ENCODE data around the gene MRPL12. TPM values are rescaled to one million over a fixed set of nuclear protein-coding genes. Genes with fewer than 3 reads are reported as not detected.

MRPL12 gene
- total and polyA plus RNA-seq, 9 of the 15 experiments (the other 6 are each of a cell fraction or from before 2014, with no cell fraction given), result 0.94 to 338 (median 100) TPM

DNA sequence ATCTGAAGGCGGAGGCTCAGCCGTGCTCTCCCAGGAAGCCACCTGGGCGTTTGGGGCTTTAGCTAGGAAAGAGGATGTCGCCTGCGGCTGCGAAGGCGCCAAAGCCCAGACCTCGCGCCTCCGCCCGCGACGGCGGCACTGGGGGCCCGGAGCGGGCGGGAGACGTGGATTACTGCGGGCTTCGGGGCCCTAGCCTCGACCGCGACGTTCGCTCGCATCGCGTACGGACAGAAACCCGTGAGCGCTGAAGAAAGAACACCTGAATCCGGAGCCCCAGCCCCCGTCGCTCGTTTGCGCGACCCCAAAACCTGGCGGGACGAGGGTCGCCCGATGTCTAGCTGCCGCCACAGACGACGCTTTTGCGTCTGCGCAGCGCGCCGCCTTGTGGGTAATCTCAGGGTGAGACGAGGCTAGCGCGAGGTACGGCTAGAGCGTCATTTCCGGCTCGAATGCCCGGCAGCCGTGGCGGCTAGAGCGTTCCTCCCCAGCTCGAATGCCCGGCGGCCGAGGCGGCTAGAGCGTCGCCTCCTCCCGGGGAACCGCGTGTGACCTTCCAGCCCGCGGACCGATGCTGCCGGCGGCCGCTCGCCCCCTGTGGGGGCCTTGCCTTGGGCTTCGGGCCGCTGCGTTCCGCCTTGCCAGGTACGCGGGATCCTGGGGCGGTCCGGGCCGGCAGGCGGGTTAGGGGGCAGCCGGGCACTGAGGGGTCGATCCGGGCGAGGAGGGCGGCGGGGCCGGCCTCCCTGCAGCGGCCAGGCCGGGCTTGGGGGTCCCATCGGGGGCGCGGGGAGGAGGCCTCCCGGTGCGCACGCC lies at the start of gene MRPL12 (continued):
- no peak for TF ChIP-seq HDAC6 (IDR thresholded peaks at IDR 0.05; ENCODE audit: low read depth, low read length)
- TF ChIP-seq BMI1 (IDR thresholded peaks at IDR 0.05; ENCODE audit: low read length), result no peak
- peak; percentile 93 for TF ChIP-seq ETV1 (tag; conservative IDR thresholded peaks at IDR 0.05; ENCODE audit: low read depth)
- TF ChIP-seq POLR3G (IDR thresholded peaks at IDR 0.05; ENCODE audit: extremely low read depth, insufficient read length, insufficient replicate concordance), result no peak
- TF ChIP-seq, protein P1, sequence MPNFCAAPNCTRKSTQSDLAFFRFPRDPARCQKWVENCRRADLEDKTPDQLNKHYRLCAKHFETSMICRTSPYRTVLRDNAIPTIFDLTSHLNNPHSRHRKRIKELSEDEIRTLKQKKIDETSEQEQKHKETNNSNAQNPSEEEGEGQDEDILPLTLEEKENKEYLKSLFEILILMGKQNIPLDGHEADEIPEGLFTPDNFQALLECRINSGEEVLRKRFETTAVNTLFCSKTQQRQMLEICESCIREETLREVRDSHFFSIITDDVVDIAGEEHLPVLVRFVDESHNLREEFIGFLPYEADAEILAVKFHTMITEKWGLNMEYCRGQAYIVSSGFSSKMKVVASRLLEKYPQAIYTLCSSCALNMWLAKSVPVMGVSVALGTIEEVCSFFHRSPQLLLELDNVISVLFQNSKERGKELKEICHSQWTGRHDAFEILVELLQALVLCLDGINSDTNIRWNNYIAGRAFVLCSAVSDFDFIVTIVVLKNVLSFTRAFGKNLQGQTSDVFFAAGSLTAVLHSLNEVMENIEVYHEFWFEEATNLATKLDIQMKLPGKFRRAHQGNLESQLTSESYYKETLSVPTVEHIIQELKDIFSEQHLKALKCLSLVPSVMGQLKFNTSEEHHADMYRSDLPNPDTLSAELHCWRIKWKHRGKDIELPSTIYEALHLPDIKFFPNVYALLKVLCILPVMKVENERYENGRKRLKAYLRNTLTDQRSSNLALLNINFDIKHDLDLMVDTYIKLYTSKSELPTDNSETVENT (CRISPR knock-in tag; IDR thresholded peaks at IDR 0.05), result peak; percentile 97
- peak; percentile 82 for TF ChIP-seq SIN3B (IDR thresholded peaks at IDR 0.05; ENCODE audit: low read depth)
- TF ChIP-seq, protein P2, sequence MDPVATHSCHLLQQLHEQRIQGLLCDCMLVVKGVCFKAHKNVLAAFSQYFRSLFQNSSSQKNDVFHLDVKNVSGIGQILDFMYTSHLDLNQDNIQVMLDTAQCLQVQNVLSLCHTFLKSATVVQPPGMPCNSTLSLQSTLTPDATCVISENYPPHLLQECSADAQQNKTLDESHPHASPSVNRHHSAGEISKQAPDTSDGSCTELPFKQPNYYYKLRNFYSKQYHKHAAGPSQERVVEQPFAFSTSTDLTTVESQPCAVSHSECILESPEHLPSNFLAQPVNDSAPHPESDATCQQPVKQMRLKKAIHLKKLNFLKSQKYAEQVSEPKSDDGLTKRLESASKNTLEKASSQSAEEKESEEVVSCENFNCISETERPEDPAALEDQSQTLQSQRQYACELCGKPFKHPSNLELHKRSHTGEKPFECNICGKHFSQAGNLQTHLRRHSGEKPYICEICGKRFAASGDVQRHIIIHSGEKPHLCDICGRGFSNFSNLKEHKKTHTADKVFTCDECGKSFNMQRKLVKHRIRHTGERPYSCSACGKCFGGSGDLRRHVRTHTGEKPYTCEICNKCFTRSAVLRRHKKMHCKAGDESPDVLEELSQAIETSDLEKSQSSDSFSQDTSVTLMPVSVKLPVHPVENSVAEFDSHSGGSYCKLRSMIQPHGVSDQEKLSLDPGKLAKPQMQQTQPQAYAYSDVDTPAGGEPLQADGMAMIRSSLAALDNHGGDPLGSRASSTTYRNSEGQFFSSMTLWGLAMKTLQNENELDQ (CRISPR knock-in tag; IDR thresholded peaks at IDR 0.05; ENCODE audit: borderline replicate concordance), result no peak
- TF ChIP-seq SRF (CRISPR knock-in tag; IDR thresholded peaks at IDR 0.05), result 0 out of 4 replicates have a peak, but pooled peaks of 1 of the 2 experiments have one; percentile 53
- TF ChIP-seq SMAD4 (CRISPR knock-in tag; conservative IDR thresholded peaks at IDR 0.05), result peak; percentile 74
- peak; percentile 46; the same call in 1 of the 2 replicates for TF ChIP-seq ZNF589 (CRISPR knock-in tag; IDR thresholded peaks at IDR 0.05; ENCODE audit: low read depth)
- peak; percentile 53; the same call in 1 of the 2 replicates for TF ChIP-seq E2F3 (CRISPR knock-in tag; IDR thresholded peaks at IDR 0.05)
- no peak for TF ChIP-seq MYBL2 (IDR thresholded peaks at IDR 0.05; ENCODE audit: low read depth)
- TF ChIP-seq MYBL2 (CRISPR knock-in tag; IDR thresholded peaks at IDR 0.05; ENCODE audit: borderline replicate concordance), result no peak
- TF ChIP-seq, protein P3, sequence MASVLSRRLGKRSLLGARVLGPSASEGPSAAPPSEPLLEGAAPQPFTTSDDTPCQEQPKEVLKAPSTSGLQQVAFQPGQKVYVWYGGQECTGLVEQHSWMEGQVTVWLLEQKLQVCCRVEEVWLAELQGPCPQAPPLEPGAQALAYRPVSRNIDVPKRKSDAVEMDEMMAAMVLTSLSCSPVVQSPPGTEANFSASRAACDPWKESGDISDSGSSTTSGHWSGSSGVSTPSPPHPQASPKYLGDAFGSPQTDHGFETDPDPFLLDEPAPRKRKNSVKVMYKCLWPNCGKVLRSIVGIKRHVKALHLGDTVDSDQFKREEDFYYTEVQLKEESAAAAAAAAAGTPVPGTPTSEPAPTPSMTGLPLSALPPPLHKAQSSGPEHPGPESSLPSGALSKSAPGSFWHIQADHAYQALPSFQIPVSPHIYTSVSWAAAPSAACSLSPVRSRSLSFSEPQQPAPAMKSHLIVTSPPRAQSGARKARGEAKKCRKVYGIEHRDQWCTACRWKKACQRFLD (CRISPR knock-in tag; IDR thresholded peaks at IDR 0.05), result peak; percentile 73; the same call in 1 of the 2 replicates
- TF ChIP-seq GABPA (tag; conservative IDR thresholded peaks at IDR 0.05; ENCODE audit: low read depth), result peak; percentile 97
- TF ChIP-seq RBM34 (IDR thresholded peaks at IDR 0.05; ENCODE audit: borderline replicate concordance, insufficient read depth, low read length), result no peak
- TF ChIP-seq, protein P4, sequence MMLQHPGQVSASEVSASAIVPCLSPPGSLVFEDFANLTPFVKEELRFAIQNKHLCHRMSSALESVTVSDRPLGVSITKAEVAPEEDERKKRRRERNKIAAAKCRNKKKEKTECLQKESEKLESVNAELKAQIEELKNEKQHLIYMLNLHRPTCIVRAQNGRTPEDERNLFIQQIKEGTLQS (IDR thresholded peaks at IDR 0.05), result no peak
- TF ChIP-seq, protein P4 (CRISPR knock-in tag; conservative IDR thresholded peaks at IDR 0.05), result no peak; the same call in 1 of the 2 replicates
- TF ChIP-seq U2AF2 (optimal IDR thresholded peaks at IDR 0.05; ENCODE audit: low read depth, low read length), result no peak
- TF ChIP-seq DNMT1 (IDR thresholded peaks at IDR 0.05), result no peak
